AG10803 (cell line): ENCODE measurements around the gene WFDC2.
"Not testable (repeated sequence)": the region's sequence is repeated elsewhere in the genome, so short reads cannot be mapped to it uniquely, and the experiment has no call there.

Experiments
- DNase-seq: peaks from one replicate; pipeline ENCODE4 v3.0.0; 2010; ENCODE audit warnings: low read depth
- H3K4me3 ChIP-seq: 2 replicates; pipeline ENCODE4 v1.5.1; 2011; ENCODE audit warnings: mild to moderate bottlenecking, low read length, control low read depth
- CTCF ChIP-seq: conservative IDR thresholded peaks from 2 replicates; pipeline ENCODE4 v1.5.1; 2011; ENCODE audit warnings: mild to moderate bottlenecking, low read length, control low read depth, inconsistent platforms

The WFDC2 gene

DNA sequence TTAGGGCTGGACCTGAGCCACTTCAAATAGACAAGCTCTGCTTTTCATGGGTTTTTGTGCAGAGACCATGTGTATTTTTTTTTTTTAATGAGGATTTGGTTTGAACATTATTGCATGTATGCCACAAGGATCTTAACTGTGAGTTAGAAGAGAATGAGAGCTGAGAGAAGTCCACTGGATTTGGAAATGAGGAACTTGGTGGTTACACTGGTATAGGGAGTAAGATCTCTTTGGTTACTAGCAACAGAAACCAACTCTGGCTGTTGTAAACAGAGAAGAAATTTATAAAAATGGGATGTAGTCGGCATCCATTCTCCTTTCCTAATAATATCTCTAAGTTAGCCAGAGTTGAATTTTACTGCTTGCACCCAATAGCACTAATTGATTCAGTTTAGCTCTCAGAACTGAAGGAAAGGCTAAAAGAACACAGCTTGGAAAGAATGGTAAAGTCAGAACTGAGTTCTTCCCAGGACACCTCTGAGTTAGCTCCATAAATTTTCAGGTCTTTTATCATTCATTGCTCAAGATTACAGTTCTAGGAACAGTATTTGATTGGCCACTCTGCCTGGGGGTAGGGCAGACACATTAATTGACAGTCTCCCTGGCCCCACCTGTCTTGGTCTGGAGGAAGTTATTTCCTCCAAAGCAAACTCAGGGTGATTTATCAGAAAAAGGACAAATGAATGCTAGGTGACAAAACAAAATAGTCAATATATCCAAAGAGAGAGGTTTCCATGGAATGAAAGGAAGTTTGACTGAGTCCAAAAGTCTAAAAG, 3.9 kb upstream of the WFDC2 start:
- no peak for TF ChIP-seq CTCF
- no peak overlapping the region for H3K4me3 ChIP-seq
- no peak for DNase-seq

GRCh38 chr20:45467172-45467571, 2.4 kb upstream of the WFDC2 start:
- no peak for TF ChIP-seq CTCF
- H3K4me3 ChIP-seq: no peak overlapping the region
- DNase-seq: no peak

DNA sequence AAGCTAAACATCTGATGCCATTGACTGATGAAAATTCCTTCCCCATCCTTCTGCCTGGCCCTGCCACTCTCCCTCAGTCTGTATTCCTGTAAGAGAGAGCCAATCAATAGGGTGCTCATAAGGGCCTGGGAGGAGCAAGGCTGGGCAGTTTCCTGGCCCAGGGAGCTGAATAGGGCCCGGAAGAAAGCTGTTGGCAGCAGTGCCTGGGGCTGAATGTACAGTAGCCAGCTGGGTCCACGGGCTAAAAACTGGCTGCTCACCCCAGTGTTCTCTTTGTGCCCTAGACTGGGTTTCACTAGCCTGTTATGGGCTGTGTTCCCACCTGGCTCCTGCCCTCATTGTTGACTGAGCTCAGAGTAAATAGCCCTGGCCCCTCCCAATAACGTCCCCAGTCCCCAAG, 1.7 kb upstream of the WFDC2 start:
- H3K4me3 ChIP-seq: no peak overlapping the region
- no peak for TF ChIP-seq CTCF
- no peak for DNase-seq

DNA sequence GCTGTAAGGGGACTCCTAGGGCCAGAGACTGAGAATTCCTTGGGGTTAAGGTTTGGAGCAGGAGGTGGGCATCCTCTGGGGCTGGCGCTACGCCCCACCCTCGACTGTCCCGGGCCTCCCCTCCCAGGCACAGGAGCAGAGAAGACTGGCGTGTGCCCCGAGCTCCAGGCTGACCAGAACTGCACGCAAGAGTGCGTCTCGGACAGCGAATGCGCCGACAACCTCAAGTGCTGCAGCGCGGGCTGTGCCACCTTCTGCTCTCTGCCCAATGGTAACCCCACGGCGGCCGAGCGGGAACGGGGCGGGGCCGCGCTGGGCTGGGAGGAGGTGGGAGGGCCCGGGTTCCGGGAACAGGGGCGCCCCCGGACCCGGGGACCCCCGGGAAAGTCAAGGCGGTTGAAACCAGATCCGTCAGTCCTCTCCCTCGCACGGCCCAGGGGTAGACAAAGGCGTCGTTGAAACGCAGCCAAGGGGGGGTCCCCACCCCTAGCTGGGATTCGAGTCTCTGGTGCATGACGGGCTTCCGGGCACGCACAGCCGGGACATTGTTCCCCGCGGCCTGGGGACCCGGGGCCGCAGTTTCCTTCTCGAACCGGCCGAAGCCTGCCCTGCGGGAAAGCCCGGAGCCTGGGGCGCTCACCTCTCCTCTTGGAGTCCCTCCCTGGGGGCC, 844 bp downstream of the WFDC2 start:
- no peak for TF ChIP-seq CTCF
- no peak for DNase-seq
- peak overlapping the region; percentile 34 for H3K4me3 ChIP-seq

GRCh38 chr20:45470937-45471336, 1.4 kb downstream of the WFDC2 start:
- TF ChIP-seq CTCF: peak; percentile 17; the same call in 1 of the 2 replicates
- peak overlapping the region; percentile 34 for H3K4me3 ChIP-seq
- DNase-seq: no peak

DNA sequence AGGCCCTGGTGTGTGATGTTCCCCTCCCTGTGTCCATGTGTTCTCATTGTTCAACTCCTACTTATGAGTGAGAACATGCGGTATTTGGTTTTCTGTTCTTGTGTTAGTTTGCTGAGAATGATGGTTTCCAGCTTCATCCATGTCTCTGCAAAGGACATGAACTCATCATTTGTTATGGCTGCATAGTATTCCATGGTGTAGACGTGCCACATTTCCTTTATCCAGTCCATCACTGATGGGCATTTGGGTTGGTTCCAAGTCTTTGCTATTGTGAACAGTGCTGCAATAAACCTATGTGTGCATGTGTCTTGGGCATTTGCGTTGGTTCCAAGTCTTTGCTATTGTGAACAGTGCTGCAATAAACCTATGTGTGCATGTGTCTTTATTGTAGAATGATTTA, 2.7 kb downstream of the WFDC2 start:
- H3K4me3 ChIP-seq, DNase-seq: not testable (repeated sequence)

DNA sequence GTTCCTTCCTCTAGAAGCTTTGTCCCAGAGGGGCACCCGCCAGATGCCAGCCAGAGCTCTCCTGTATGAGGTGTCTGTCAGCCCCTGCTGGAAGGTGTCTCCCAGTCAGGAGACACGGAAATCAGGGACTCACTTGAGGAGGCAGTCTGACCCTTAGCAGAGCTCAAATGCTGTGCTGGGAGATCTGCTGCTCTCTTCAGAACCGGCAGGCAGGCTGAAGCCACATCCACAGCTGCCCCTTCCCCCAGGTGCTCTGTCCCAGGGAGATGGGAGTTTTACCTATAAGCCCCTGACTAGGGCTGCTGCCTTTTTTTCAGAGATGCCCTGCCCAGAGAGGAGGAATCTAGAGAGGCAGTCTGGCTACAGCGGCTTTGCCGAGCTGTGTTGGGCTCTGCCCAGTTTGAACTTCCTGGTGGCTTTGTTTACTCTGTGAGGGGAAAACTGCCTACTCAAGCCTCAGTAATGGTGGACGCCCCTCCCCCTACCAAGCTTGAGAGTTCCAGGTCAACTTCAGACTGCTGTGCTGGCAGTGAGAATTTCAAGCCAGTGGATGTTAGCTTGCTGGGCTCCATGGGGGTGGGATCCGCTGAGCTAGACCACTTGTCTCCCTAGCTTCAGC, 8.1 kb downstream of the WFDC2 start:
- not testable (repeated sequence) for DNase-seq, H3K4me3 ChIP-seq

GRCh38 chr20:45479822-45480221, 10.3 kb downstream of the WFDC2 start:
- TF ChIP-seq CTCF: no peak
- no peak for DNase-seq

More at GRCh38 chr20:45479822-45480221, 10.3 kb downstream of the WFDC2 start:
- H3K4me3 ChIP-seq: no peak overlapping the region
